A673 (cell line): ENCODE measurements around the gene IPPK.

Experiments used
- CTCF ChIP-seq: fragments of 300-800, 200-600 bp; sonication (generic); conservative IDR thresholded peaks from 2 replicates; pipeline ENCODE4 v1.5.1; 2017; ENCODE audit warnings: low read depth, mild to moderate bottlenecking, antibody characterized with exemption, low read length, moderate library complexity, mixed read lengths
- EZH2 ChIP-seq: fragments of 200-600 bp; sonication (generic); IDR thresholded peaks from 2 replicates; pipeline ENCODE4 v1.6.1; 2017; ENCODE audit warnings: borderline replicate concordance, low read depth, mild to moderate bottlenecking, mixed read lengths, antibody characterized with exemption, low read length; ENCODE audit not compliant: poor library complexity, severe bottlenecking

- TF ChIP-seq CTCF (no peak), EZH2 (no peak)
These were observed 8.2 kb downstream of the IPPK start for GRCh38 chr9:92661743-92662142.
